Small intestine (tissue), 7 donors: ENCODE data around the gene CLEC16A. TPM values are rescaled to one million over a fixed set of nuclear protein-coding genes. Genes with fewer than 3 reads are reported as not detected.

Experiments used
- DNase-seq, 2 donors: peaks; one replicate each; pipeline versions ENCODE4 v3.0.0 to v3.0.0-alpha.2; 2013
- FAIRE-seq: peaks from 2 replicates; lab custom pipeline; 2012; peaks lifted over from hg19 to GRCh38; lab: Jason Lieb, UNC
- H3K27ac ChIP-seq, 3 donors: one replicate each; pipeline ENCODE4 v1.5.1; 2013; ENCODE audit warnings: low read length in 2 of 3, mild to moderate bottlenecking in 2 of 3, control low read depth in 1 of 3, inconsistent platforms in 1 of 3, low read depth in 1 of 3, moderate library complexity in 1 of 3
- H3K27me3 ChIP-seq, 3 donors: one replicate each; pipeline ENCODE4 v1.6.1; 2013; ENCODE audit warnings: low read length in 3 of 3, inconsistent platforms in 1 of 3; ENCODE audit not compliant: control insufficient read depth in 3 of 3, insufficient read depth in 3 of 3
- H3K36me3 ChIP-seq, 3 donors: one replicate each; pipeline ENCODE4 v1.6.1; 2013; ENCODE audit warnings: low read length in 3 of 3, inconsistent platforms in 1 of 3, low read depth in 1 of 3, mild to moderate bottlenecking in 1 of 3, moderate library complexity in 1 of 3; ENCODE audit not compliant: control insufficient read depth in 3 of 3, insufficient read depth in 2 of 3
- H3K4me1 ChIP-seq, 3 donors: one replicate each; pipeline ENCODE4 v1.6.1; 2013; ENCODE audit warnings: low read length in 2 of 3, inconsistent platforms in 1 of 3, low read depth in 1 of 3, mild to moderate bottlenecking in 1 of 3, moderate library complexity in 1 of 3; ENCODE audit not compliant: control insufficient read depth in 3 of 3, insufficient read depth in 2 of 3
- H3K4me3 ChIP-seq, 3 donors: one replicate each; pipeline ENCODE4 v1.5.1; 2013; ENCODE audit warnings: low read length in 3 of 3, control low read depth in 1 of 3, inconsistent platforms in 1 of 3, low read depth in 1 of 3, mild to moderate bottlenecking in 1 of 3, moderate library complexity in 1 of 3
- H3K9me3 ChIP-seq, 2 donors: one replicate each; pipeline ENCODE4 v1.6.1; 2013; ENCODE audit warnings: low read depth in 1 of 2, low read length in 1 of 2; ENCODE audit not compliant: control insufficient read depth in 2 of 2, insufficient read depth in 1 of 2
- WGBS, 3 donors: extraction: QIAGEN DNeasy Blood & Tissue Kit; methylation state at CpG; one replicate each; pipeline ENCODE4 v1.1.7; 2013; 5-methylcytosine and 5-hydroxymethylcytosine counted together
- polyA plus RNA-seq, 4 donors: library from polyadenylated mRNA; stranded (reverse) in 3 of 4; unstranded in 1 of 4; fragments of 200-250 nt in 3 of 4; fragments of 120-200 nt in 1 of 4; gene quantifications; one replicate each; pipeline versions ENCODE4 v1.2.1 to v1.2.3, GENCODE V29; 2013
- donor health status: healthy with polysubstance abuse.
- donor health status: control.
- donor health status: control.
- donor health status: Bipolar disorder and iron deficiency.
- donor health status: healthy.

CLEC16A gene
- polyA plus RNA-seq, 4 donors = 12.2 to 23.5 (median 14.1) TPM

GRCh38 chr16:11051879-11052808 lies 107.8 kb downstream of the CLEC16A start:
- no peaks in the 10 kb centered on the region for H3K4me1 ChIP-seq
- H3K27me3 ChIP-seq = no peaks in the 10 kb centered on the region
- H3K4me3 ChIP-seq = no peak overlapping the region
- DNase-seq (peak in 1 of 2 donors; percentile 10), FAIRE-seq (no peak)
- H3K36me3 ChIP-seq = peaks cover 0 to 46% (median 4%) of the 10 kb centered on the region in 3 donors
- no peaks in the 10 kb centered on the region for H3K9me3 ChIP-seq
- peak overlapping the region in 1 of 3 donors; percentile 32 for H3K27ac ChIP-seq
- WGBS, 3 donors = 68 to 80% (median 69%) methylated on average over 17 of the region's 17 CpGs

GRCh38 chr16:11053916-11054460 lies 109.6 kb downstream of the CLEC16A start:
- Histone ChIP-seq H3K9me3 (no peaks in the 10 kb centered on the region), H3K4me3 (no peak overlapping the region), H3K27ac (no peak overlapping the region), H3K27me3 (no peaks in the 10 kb centered on the region), H3K36me3 (peaks cover 0 to 46% (median 2%) of the 10 kb centered on the region in 3 donors), H3K4me1 (no peaks in the 10 kb centered on the region)
- DNase-seq (no peak), FAIRE-seq (no peak)
- 83 to 92% (median 87%) methylated on average over 6 of the region's 6 CpGs for WGBS, 3 donors

GRCh38 chr16:11056090-11056992 lies 112.0 kb downstream of the CLEC16A start:
- no peak for FAIRE-seq
- DNase-seq = no peak
- no peak overlapping the region for H3K27ac ChIP-seq
- no peaks in the 10 kb centered on the region for H3K9me3 ChIP-seq
- WGBS, 3 donors = 73 to 84% (median 79%) methylated on average over 11 of the region's 11 CpGs
- H3K4me3 ChIP-seq = no peak overlapping the region
- no peaks in the 10 kb centered on the region for H3K4me1 ChIP-seq
- H3K36me3 ChIP-seq = peaks cover 0 to 53% (median 2%) of the 10 kb centered on the region in 3 donors
- no peaks in the 10 kb centered on the region for H3K27me3 ChIP-seq

- H3K4me3 ChIP-seq = no peak overlapping the region
- DNase-seq (no peak), FAIRE-seq (no peak)
- H3K9me3 ChIP-seq = no peaks in the 10 kb centered on the region
- peaks cover 0 to 53% (median 2%) of the 10 kb centered on the region in 3 donors for H3K36me3 ChIP-seq
- no peak overlapping the region for H3K27ac ChIP-seq
- WGBS, 3 donors = 90 to 97% (median 95%) methylated on average over 12 of the region's 12 CpGs
- no peaks in the 10 kb centered on the region for H3K27me3 ChIP-seq
- no peaks in the 10 kb centered on the region for H3K4me1 ChIP-seq
These were observed 112.8 kb downstream of the CLEC16A start for GRCh38 chr16:11056993-11057649.

GRCh38 chr16:11057711-11058345 lies 113.5 kb downstream of the CLEC16A start:
- WGBS, 3 donors = 93 to 96% (median 96%) methylated on average over 9 of the region's 9 CpGs
- FAIRE-seq (no peak), DNase-seq (no peak)
- H3K27me3 ChIP-seq = no peaks in the 10 kb centered on the region
- no peak overlapping the region for H3K4me3 ChIP-seq
- H3K4me1 ChIP-seq = peaks cover 0 to 3% (median 0%) of the 10 kb centered on the region in 3 donors
- no peaks in the 10 kb centered on the region for H3K9me3 ChIP-seq
- H3K27ac ChIP-seq = no peak overlapping the region
- H3K36me3 ChIP-seq = peaks cover 0 to 47% (median 2%) of the 10 kb centered on the region in 3 donors

GRCh38 chr16:11058832-11059231 lies 114.5 kb downstream of the CLEC16A start:
- Histone ChIP-seq H3K36me3 (peaks cover 0 to 44% (median 2%) of the 10 kb centered on the region in 3 donors), H3K27ac (no peak overlapping the region), H3K4me3 (no peak overlapping the region), H3K27me3 (no peaks in the 10 kb centered on the region), H3K4me1 (peaks cover 0 to 3% (median 0%) of the 10 kb centered on the region in 3 donors), H3K9me3 (no peaks in the 10 kb centered on the region)
- no peak for FAIRE-seq
- 67 to 81% (median 78%) methylated on average over 5 of the region's 5 CpGs for WGBS, 3 donors
- peak in 1 of 2 donors; percentile 27 for DNase-seq

- H3K9me3 ChIP-seq = no peaks in the 10 kb centered on the region
- FAIRE-seq (no peak), DNase-seq (no peak)
- peaks cover 0 to 46% (median 2%) of the 10 kb centered on the region in 3 donors for H3K36me3 ChIP-seq
- H3K4me1 ChIP-seq = peaks cover 0 to 3% (median 0%) of the 10 kb centered on the region in 3 donors
- H3K4me3 ChIP-seq = no peak overlapping the region
- 84 to 98% (median 98%) methylated on average over 4 of the region's 4 CpGs for WGBS, 3 donors
- H3K27ac ChIP-seq = no peak overlapping the region
- H3K27me3 ChIP-seq = no peaks in the 10 kb centered on the region
These were observed 115.2 kb downstream of the CLEC16A start for GRCh38 chr16:11059588-11059987.
